GM21526 (cell line): Measurements from ENCODE around the gene PCYT2.

Experiments used
- ATAC-seq: cut with Tn5 transposase; IDR thresholded peaks from one replicate; pipeline ENCODE4 v1.9.1; 2021; ENCODE audit warnings: moderate library complexity; ENCODE audit not compliant: unreplicated experiment, low FRiP score

Gene PCYT2

GRCh38 chr17:81944858-81945257, 33.7 kb upstream of the PCYT2 start:
- ATAC-seq = no peak

GRCh38 chr17:81942167-81942553, 31.0 kb upstream of the PCYT2 start:
- no peak for ATAC-seq

DNA sequence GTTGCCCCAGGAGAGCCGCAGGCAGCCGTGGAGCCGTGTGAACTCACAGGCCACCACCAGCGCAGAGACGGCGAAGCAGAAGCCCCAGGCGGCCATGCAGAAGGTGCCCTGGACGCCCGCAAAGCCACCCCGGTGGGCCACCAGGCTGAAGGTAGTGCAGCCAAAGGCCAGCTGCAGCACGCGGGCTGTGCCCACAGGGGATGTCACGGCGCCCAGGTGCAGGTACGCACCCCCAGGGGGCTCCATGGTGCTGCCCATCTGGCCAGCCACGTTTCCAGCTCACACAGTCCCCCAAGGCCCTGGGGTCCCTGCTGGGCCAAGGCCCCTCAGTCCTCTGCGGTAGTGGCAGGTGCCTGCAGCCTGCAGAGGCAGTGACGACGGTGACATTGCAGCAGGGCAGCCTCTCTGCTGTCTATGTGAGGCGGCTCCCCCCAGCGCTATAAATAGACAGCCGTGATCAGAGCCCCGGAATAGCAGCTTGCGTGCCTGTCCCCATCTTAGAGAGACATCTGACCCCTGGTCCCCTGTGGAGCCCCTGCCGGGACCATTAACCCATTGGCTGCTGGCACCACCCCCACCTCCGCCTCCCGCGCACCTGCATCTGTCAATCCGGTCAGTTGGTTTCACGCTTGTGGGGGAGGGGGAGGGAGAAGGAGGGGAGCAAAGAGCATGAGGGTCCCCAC, 30.4 kb upstream of the PCYT2 start:
- ATAC-seq = no peak

GRCh38 chr17:81940538-81941483, 29.6 kb upstream of the PCYT2 start:
- ATAC-seq = no peak

- no peak for ATAC-seq
Measured at GRCh38 chr17:81939881-81940385, 28.7 kb upstream of the PCYT2 start.

DNA sequence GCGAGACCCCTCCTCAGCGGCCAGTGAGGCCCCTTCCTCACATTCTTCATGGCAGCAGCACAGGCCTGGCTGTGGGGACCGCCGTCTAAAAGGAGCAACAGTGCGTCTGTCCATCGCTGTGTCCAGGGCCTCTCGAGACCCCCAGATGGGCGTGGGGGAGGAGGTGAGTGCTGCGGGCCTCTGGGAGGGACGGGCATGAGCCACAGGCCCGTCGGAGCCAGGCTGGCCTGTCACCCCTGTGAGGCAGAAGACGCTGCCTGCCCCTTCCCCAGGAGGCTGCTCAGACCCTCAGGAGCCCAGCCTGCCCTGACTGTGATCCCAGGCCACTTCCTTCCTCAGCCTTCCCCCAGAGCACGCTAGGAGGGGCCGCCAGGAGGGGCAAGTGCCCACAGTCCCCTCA, 28.0 kb upstream of the PCYT2 start:
- no peak for ATAC-seq

- ATAC-seq = no peak
Measured at GRCh38 chr17:81935709-81936084, 24.5 kb upstream of the PCYT2 start.

DNA sequence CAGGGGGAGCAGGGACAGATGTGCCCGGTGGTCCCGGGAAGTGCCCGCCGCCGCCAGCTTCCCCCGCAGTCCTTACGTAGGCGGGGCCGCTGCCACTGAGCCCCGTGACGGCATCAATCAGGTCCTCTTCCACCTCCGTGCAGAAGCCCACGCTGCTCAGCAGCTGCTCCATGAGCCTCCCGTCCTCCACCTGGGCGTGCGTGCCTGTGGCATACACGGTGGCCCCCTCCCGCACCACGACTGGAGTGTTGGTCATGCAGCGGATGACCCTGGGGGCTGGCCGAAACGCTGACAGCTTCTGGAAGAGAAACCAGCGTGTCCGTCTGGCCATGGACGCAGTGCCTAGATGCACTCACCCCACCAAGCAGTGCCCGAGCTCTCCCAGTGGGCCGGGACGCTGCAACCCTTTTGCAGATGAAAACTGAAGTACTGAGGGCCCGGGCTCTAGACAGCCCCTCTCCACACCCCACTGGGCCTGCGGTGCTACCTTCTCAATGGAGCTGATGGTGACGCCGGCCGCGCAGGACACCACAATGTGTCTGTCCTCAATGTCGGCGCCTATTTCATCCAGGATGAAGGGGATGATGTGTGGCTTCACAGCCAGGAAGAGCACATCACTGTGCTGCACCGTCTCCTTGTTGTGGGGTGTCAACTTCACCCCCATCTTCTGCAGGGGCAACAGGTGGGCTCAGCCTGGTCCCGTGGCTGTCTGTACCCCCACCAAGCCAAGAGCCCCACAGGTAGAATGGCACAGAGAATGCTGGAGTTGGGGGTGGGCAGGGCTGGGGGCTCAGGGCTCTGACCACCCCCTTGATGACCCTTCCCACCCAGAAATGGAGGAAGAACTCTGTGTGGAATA, 23.9 kb upstream of the PCYT2 start:
- ATAC-seq = no peak

- no peak for ATAC-seq
Measured at GRCh38 chr17:81934098-81934757, 23.0 kb upstream of the PCYT2 start.

- ATAC-seq = no peak
Measured at GRCh38 chr17:81933178-81933699, 22.0 kb upstream of the PCYT2 start.

DNA sequence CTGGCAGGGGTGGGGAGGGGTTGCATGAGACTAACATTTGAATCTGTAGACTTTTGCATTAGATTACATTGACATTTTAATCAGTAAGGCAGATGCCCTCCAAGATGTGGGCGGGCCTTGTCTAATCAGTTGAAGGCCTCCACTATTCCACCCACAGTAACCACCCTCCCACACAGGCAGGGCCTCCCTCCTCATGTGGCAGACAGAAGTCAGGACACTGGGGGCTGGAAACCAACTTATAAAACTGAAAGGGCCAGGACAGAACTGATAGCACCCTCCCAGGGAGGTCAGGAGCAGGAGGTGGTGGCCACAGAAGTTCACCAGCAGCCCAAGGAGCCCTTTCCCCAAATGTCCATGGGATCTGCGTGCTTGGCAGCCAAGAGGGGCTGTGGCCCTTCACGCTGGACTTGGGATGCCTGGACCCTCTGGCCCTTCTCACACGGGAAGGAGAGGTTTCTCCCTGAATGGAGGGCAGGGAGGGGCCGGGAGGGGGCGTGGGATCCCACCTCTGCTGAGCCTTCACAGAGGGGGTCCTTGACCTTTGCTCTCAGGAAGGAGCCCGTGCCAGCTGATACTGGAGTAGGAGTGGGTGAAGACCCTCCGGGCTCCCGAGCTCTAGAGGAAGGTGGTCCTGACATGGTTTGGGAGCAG, 21.3 kb upstream of the PCYT2 start:
- ATAC-seq = no peak

DNA sequence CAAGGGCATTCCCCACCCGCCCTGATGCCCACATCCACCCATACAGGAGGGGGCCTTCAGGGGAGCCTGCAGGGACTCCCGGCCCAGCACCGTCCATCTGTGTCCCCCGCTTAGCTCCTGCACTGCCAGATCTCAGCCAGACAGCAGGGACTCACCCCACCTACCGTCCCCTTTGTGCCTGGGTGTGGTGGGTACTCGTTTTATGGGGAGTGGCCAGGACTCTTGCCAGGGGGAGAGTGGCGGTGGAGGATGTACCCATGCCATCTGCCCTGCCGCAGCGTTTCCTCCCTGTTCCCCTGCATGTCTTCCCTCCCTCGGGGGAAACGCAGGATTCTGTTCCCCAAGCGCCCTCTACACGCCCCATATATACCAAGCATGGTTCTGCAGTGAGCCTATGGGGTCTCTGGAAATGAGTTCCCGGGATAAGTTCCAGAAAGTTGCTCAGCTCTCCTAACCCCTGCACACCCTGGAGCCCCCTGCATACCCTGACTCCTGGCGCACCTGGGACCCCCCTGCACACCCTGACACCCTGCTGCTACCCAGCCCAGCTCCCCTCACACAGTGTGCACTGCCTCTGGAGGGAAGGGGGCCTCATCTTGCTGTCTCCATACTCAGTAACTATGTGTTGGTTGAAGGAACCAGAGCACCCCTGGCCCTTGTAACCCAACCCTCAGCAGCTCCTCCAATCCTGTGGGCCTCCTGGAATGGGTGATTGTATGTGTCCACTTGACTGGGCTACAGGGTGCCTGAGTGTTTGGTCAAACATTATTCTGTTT, 20.5 kb upstream of the PCYT2 start:
- no peak for ATAC-seq

- no peak for ATAC-seq
Measured at GRCh38 chr17:81931189-81931556, 20.0 kb upstream of the PCYT2 start.

DNA sequence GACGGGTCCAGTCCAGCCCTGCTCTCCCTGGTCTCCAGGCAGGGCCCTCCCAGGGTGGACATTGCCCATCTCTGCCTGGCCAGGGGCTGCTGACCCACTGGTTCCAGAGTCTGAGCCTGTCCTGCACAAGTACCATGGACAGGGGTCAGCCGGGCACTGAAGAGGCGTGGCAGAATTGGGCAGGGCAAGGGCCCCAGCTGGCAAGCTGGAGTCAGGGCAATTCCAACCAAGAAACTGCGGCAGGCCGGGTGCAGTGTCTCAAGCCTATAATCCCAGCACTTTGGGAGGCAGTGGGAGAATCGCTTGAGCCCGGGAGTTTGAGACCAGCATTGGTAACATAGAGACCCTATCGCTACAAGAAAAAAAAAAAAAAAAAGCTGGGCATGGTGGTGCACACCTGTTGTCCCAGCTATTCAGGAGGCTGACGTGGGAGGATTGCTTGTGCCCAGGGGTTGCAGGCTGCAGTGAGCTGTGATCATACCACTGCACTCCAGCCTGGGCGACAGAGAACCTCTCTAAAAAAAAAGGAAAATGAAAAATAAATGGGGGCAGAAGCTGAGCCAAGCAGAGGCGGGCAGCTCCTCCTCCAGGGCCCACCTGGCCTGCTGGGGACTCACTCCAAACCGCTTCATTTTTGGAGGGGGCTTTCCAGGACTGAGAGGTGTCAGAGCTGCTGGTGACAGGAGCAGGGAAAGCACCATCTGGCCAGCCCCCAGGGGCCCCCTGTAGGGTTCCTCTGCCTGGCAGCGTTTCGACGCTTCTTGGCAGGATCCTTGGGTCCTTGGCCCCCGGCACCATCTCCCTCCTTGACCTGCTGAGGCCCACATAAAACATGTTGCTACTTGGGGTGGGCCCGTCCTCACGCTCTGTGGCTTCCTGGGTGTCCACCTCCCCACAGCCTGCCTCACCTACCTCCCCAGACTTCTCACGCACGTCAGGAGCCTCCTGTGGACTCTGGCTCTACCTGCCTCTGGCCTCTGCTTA, 19.2 kb upstream of the PCYT2 start:
- no peak for ATAC-seq

DNA sequence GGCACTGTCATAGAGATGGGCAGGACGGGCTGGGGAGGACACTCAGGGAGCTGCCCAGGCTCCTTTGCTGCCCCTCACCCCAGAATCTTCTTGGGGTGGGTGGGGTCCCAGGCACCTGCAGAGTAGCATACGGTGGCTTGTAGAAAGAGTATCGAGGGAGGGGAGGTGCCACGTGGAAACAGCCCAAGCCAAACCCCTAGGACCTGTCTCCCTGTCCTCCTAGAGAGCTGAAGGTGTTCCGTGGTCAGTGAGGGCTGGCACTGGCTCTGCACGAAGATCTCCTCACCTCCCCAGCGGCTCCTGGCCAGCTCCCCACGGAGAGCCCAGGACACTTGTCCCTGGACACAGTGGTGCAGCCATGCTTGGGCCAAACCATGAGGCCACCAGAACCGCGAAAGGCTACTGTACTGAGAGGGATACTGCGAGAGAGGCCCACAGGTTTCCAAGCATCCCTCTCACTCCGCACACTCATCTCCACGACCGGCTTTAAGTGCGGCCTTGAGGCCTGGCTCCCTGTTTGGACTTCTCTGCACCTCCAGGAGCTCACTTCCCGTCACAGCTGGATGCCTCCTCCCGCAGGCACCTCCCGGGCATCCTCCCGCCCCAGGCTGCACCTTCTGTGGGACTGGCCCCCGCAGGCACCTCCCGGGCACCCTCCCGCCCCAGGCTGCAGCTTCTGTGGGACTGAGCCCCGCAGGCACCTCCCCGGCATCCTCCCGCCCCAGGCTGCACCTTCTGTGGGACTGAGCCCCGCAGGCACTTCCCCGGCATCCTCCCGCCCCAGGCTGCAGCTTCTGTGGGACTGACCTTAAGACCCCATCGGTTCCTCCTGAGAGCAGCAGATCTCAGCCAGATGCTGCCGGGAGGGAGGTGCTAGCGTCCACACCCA, 18.3 kb upstream of the PCYT2 start:
- ATAC-seq = no peak

DNA sequence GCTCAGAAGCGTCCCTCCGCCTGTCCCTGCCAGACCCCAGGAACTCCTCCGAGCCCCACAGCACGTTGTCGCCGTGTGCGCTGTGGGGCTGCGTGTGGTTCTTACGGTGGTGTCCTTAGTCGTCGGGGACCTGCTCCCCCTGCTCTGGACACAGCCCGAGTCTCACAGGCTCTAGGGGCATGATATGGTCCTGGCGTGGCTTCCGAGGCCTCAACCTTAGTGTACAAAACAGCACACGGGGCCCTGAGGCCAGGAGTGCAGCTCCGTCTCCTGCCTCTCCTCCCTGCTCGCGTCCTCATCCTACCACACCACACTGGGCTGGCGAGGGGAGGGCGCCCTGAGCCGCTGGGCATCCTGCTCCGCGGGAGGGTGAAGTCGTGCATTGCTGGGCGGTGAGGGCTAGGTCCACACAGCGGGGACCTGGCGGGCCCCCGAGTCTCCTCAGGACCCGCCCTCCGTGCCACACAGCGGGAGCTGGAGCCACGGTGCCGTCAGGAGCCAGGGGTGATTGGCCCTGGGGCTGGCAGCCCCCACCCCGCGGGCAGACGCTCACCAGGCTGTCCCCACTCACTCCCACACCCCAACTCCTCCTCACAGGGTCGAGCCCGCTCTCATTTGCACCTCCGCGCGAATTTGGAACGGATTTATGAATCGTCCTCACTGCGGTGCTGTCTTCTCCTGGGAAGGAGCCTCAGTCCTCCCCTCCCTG, 17.5 kb upstream of the PCYT2 start:
- no peak for ATAC-seq
